Stomach (tissue), 4 donors: Measurements from ENCODE around the gene APPL1.

Experiments
- CTCF ChIP-seq, 7 experiments: fragments of 450-650 bp in 4 of 7; fragments of 200-600 bp in 3 of 7; sonication (generic) in 3 of 7; IDR thresholded peaks; one replicate each; pipeline ENCODE4 v1.5.1; 2016 to 2019; ENCODE audit warnings: antibody characterized with exemption in 7 of 7, control low read depth in 2 of 7, mild to moderate bottlenecking in 1 of 7
- EP300 ChIP-seq: sonication (generic); formaldehyde crosslinking; IDR thresholded peaks from one replicate; pipeline ENCODE4 v1.6.1; 2017; ENCODE audit warnings: antibody characterized with exemption
- POLR2A ChIP-seq, 4 donors: fragments of 450-650 bp; IDR thresholded peaks; one replicate each; pipeline ENCODE4 v1.6.1; 2016; ENCODE audit warnings: antibody characterized with exemption in 4 of 4, control low read depth in 2 of 4, mild to moderate bottlenecking in 1 of 4, moderate library complexity in 1 of 4

- TF ChIP-seq POLR2A (IDR thresholded peaks at IDR 0.05) (no peak), CTCF (IDR thresholded peaks at IDR 0.05) (no peak), EP300 (no peak)
These were observed 2.5 kb downstream of the APPL1 start for GRCh38 chr3:57230006-57230405.
